Activated naive CD8-positive, alpha-beta T cell treated with anti-CD3 and anti-CD28 coated beads, Interleukin-2, amount 10 ng/mL, durations not matched to agents 7 days and 5 days (primary cell): ENCODE measurements around the gene CRTC1. TPM values are rescaled to one million over a fixed set of nuclear protein-coding genes. Genes with fewer than 3 reads are reported as not detected.

Experiments
- ATAC-seq: fragments of 150-1000 bp; cut with Tn5 transposase; one replicate; pipeline ENCODE4 v1.10.0; 2021; ENCODE audit warnings: low read depth, moderate library complexity
- POLR2A ChIA-PET: fragments of 350-600 bp; sonication (Branson Sonifier 250); formaldehyde crosslinking; loops from one replicate; lab custom pipeline; 2021; ENCODE audit warnings: antibody characterized with exemption; lab: Charles Lee
- DNase-seq: peaks from one replicate; pipeline ENCODE4 v3.0.0; 2021
- H3K27ac Mint-ChIP-seq: one replicate; pipeline ENCODE4 v1.8.0; 2022; ENCODE audit warnings: mild to moderate bottlenecking, mixed read lengths
- H3K27me3 Mint-ChIP-seq: one replicate; pipeline ENCODE4 v1.8.0; 2022; ENCODE audit warnings: mild to moderate bottlenecking, moderate library complexity, mixed read lengths
- H3K36me3 Mint-ChIP-seq: one replicate; pipeline ENCODE4 v1.8.0; 2021; ENCODE audit warnings: mild to moderate bottlenecking, mixed read lengths
- H3K4me1 Mint-ChIP-seq: one replicate; pipeline ENCODE4 v1.8.0; 2021; ENCODE audit warnings: mixed read lengths
- H3K4me3 Mint-ChIP-seq: one replicate; pipeline ENCODE4 v1.8.0; 2022; ENCODE audit warnings: mild to moderate bottlenecking, moderate library complexity, mixed read lengths
- H3K9me3 Mint-ChIP-seq: one replicate; pipeline ENCODE4 v1.8.0; 2021; ENCODE audit warnings: mixed read lengths
- total RNA-seq, 2 experiments: library from RNA; stranded (reverse); gene quantifications; one replicate each; pipeline ENCODE4 v1.2.3, GENCODE V29; 2021

CRTC1 gene
- total RNA-seq, 2 experiments from 2014 or later, result 10.3 to 11.8 TPM

- H3K36me3 Mint-ChIP-seq, result no peaks in the 10 kb centered on the region
- POLR2A ChIA-PET, result interaction anchor here (0.5 kb wide), 1 partner anchor 193 kb away, joined by 5 read pairs; the partner anchor contains the start of gene UBA52
- no peak overlapping the region for H3K27ac Mint-ChIP-seq
- DNase-seq (no peak), ATAC-seq (no peak)
- no peaks in the 10 kb centered on the region for H3K9me3 Mint-ChIP-seq
- no peaks in the 10 kb centered on the region for H3K27me3 Mint-ChIP-seq
- H3K4me3 Mint-ChIP-seq, result no peak overlapping the region
- peaks cover 2% of the 10 kb centered on the region for H3K4me1 Mint-ChIP-seq
Measured at GRCh38 chr19:18764591-18765051, 81.1 kb downstream of the CRTC1 start.

GRCh38 chr19:18765224-18765623 lies 81.7 kb downstream of the CRTC1 start:
- peaks cover 2% of the 10 kb centered on the region for H3K4me1 Mint-ChIP-seq
- H3K4me3 Mint-ChIP-seq, result no peak overlapping the region
- no peaks in the 10 kb centered on the region for H3K9me3 Mint-ChIP-seq
- POLR2A ChIA-PET, result no interaction called here
- ATAC-seq (no peak), DNase-seq (no peak)
- no peaks in the 10 kb centered on the region for H3K27me3 Mint-ChIP-seq
- no peaks in the 10 kb centered on the region for H3K36me3 Mint-ChIP-seq
- no peak overlapping the region for H3K27ac Mint-ChIP-seq

- Mint-ChIP-seq H3K4me1 (peaks cover 2% of the 10 kb centered on the region), H3K27me3 (no peaks in the 10 kb centered on the region), H3K9me3 (no peaks in the 10 kb centered on the region), H3K36me3 (no peaks in the 10 kb centered on the region), H3K27ac (no peak overlapping the region), H3K4me3 (no peak overlapping the region)
- POLR2A ChIA-PET, result interaction anchor here (0.6 kb wide), 1 partner anchor 24 kb away, joined by 3 read pairs; no protein-coding TSS in a partner anchor
- no peak for ATAC-seq
- DNase-seq, result no peak
Measured at GRCh38 chr19:18768046-18768771, 84.7 kb downstream of the CRTC1 start.

GRCh38 chr19:18768997-18769891 lies 85.8 kb downstream of the CRTC1 start:
- H3K36me3 Mint-ChIP-seq, result no peaks in the 10 kb centered on the region
- peaks cover 2% of the 10 kb centered on the region for H3K4me1 Mint-ChIP-seq
- no peak for DNase-seq
- no peak overlapping the region for H3K27ac Mint-ChIP-seq
- H3K27me3 Mint-ChIP-seq, result no peaks in the 10 kb centered on the region
- H3K4me3 Mint-ChIP-seq, result no peak overlapping the region
- ATAC-seq, result no peak
- POLR2A ChIA-PET, result interaction anchor here (0.6 kb wide), 1 partner anchor 25 kb away, joined by 3 read pairs; no protein-coding TSS in a partner anchor
- no peaks in the 10 kb centered on the region for H3K9me3 Mint-ChIP-seq

- Mint-ChIP-seq H3K27me3 (no peaks in the 10 kb centered on the region), H3K4me1 (no peaks in the 10 kb centered on the region), H3K4me3 (no peak overlapping the region), H3K9me3 (no peaks in the 10 kb centered on the region), H3K27ac (no peak overlapping the region), H3K36me3 (no peaks in the 10 kb centered on the region)
- DNase-seq (no peak), ATAC-seq (no peak)
- POLR2A ChIA-PET, result no interaction called here
Measured at GRCh38 chr19:18769989-18770528, 86.6 kb downstream of the CRTC1 start.

GRCh38 chr19:18770663-18771327 lies 87.3 kb downstream of the CRTC1 start:
- POLR2A ChIA-PET, result no interaction called here
- DNase-seq, result no peak
- Mint-ChIP-seq H3K27me3 (no peaks in the 10 kb centered on the region), H3K4me1 (no peaks in the 10 kb centered on the region), H3K4me3 (no peak overlapping the region), H3K9me3 (no peaks in the 10 kb centered on the region), H3K36me3 (no peaks in the 10 kb centered on the region), H3K27ac (no peak overlapping the region)
- no peak for ATAC-seq

GRCh38 chr19:18771328-18772242 lies 88.1 kb downstream of the CRTC1 start:
- no peak overlapping the region for H3K27ac Mint-ChIP-seq
- ATAC-seq, result no peak

GRCh38 chr19:18772620-18773587 lies 89.4 kb downstream of the CRTC1 start:
- no peak overlapping the region for H3K27ac Mint-ChIP-seq
- H3K27me3 Mint-ChIP-seq, result peaks cover 1% of the 10 kb centered on the region
- POLR2A ChIA-PET, result no interaction called here
- no peak for ATAC-seq
- H3K36me3 Mint-ChIP-seq, result no peaks in the 10 kb centered on the region
- no peak overlapping the region for H3K4me3 Mint-ChIP-seq
- no peak for DNase-seq
- no peaks in the 10 kb centered on the region for H3K4me1 Mint-ChIP-seq
- no peaks in the 10 kb centered on the region for H3K9me3 Mint-ChIP-seq

More at GRCh38 chr19:18771328-18772242, 88.1 kb downstream of the CRTC1 start:
- no peak for DNase-seq
- Mint-ChIP-seq H3K9me3 (no peaks in the 10 kb centered on the region), H3K4me3 (no peak overlapping the region), H3K4me1 (no peaks in the 10 kb centered on the region), H3K27me3 (no peaks in the 10 kb centered on the region), H3K36me3 (no peaks in the 10 kb centered on the region)
- POLR2A ChIA-PET, result no interaction called here

- no peak for DNase-seq
- Mint-ChIP-seq H3K9me3 (no peaks in the 10 kb centered on the region), H3K4me3 (no peak overlapping the region), H3K27ac (no peak overlapping the region), H3K27me3 (peaks cover 1% of the 10 kb centered on the region), H3K4me1 (peaks cover 4% of the 10 kb centered on the region), H3K36me3 (no peaks in the 10 kb centered on the region)
- POLR2A ChIA-PET, result no interaction called here
- ATAC-seq, result no peak
Measured at GRCh38 chr19:18773682-18774081, 90.2 kb downstream of the CRTC1 start.

GRCh38 chr19:18774107-18774506 lies 90.6 kb downstream of the CRTC1 start:
- Mint-ChIP-seq H3K36me3 (no peaks in the 10 kb centered on the region), H3K27ac (no peak overlapping the region)
- POLR2A ChIA-PET, result no interaction called here

GRCh38 chr19:18774782-18775444 lies 91.4 kb downstream of the CRTC1 start:
- no peaks in the 10 kb centered on the region for H3K36me3 Mint-ChIP-seq
- no peak overlapping the region for H3K27ac Mint-ChIP-seq
- no peak for ATAC-seq
- no peak for DNase-seq
- H3K4me3 Mint-ChIP-seq, result no peak overlapping the region
- H3K4me1 Mint-ChIP-seq, result peaks cover 4% of the 10 kb centered on the region
- H3K9me3 Mint-ChIP-seq, result no peaks in the 10 kb centered on the region
- peaks cover 1% of the 10 kb centered on the region for H3K27me3 Mint-ChIP-seq
- POLR2A ChIA-PET, result no interaction called here

More at GRCh38 chr19:18774107-18774506, 90.6 kb downstream of the CRTC1 start:
- no peaks in the 10 kb centered on the region for H3K9me3 Mint-ChIP-seq
- DNase-seq, result no peak
- H3K4me1 Mint-ChIP-seq, result peaks cover 4% of the 10 kb centered on the region
- no peak for ATAC-seq
- H3K4me3 Mint-ChIP-seq, result no peak overlapping the region
- H3K27me3 Mint-ChIP-seq, result peaks cover 1% of the 10 kb centered on the region
